CD4-positive, alpha-beta T cell (primary cell): ENCODE measurements around the gene TENT4B. TPM values are rescaled to one million over a fixed set of nuclear protein-coding genes. Genes with fewer than 3 reads are reported as not detected.

Experiments
- ATAC-seq: fragments of 200-7000 bp; cut with Tn5 transposase; one replicate; pipeline ENCODE4 v1.10.0; 2022; ENCODE audit warnings: mild to moderate bottlenecking; ENCODE audit not compliant: poor library complexity
- CTCF ChIA-PET: fragments of 350-600 bp; sonication (Branson Sonifier 250); formaldehyde crosslinking; loops from one replicate; lab custom pipeline; 2021; ENCODE audit warnings: antibody characterized with exemption, inconsistent platforms; lab: Charles Lee
- POLR2A ChIA-PET: fragments of 350-600 bp; sonication (Branson Sonifier 250); formaldehyde crosslinking; loops from one replicate; lab custom pipeline; 2021; ENCODE audit warnings: antibody characterized with exemption, inconsistent platforms; lab: Charles Lee
- DNase-seq, 14 experiments: peaks; one replicate each; pipeline ENCODE4 v3.0.0-alpha.2; 2013 to 2020; ENCODE audit warnings: mixed read lengths in 2 of 14
- H3K27ac ChIP-seq, 2 donors: one replicate each; pipeline versions ENCODE4 v1.5.1 to v1.7.0; 2013; ENCODE audit warnings: low read length in 2 of 2, low read depth in 1 of 2, mild to moderate bottlenecking in 1 of 2
- H3K27me3 ChIP-seq, 2 experiments: 1 replicate in 1 of 2; 2 replicates in 1 of 2; pipeline versions ENCODE4 v1.6.1 to v1.7.0; 2013; ENCODE audit warnings: low read length in 2 of 2, control low read depth in 1 of 2, mild to moderate bottlenecking in 1 of 2, moderate library complexity in 1 of 2; ENCODE audit not compliant: insufficient read depth in 2 of 2, control insufficient read depth in 1 of 2
- H3K36me3 ChIP-seq: one replicate; pipeline ENCODE4 v1.6.1; 2013; ENCODE audit warnings: low read length, control low read depth; ENCODE audit not compliant: insufficient read depth
- H3K4me1 ChIP-seq: one replicate; pipeline ENCODE4 v1.6.1; 2013; ENCODE audit warnings: low read length, control low read depth; ENCODE audit not compliant: insufficient read depth
- H3K4me3 ChIP-seq: one replicate; pipeline ENCODE4 v1.5.1; 2013; ENCODE audit warnings: mild to moderate bottlenecking, low read length, moderate library complexity
- H3K9me3 ChIP-seq, 2 experiments: 1 replicate in 1 of 2; 2 replicates in 1 of 2; pipeline versions ENCODE4 v1.6.1 to v1.7.0; 2013; ENCODE audit warnings: low read length in 2 of 2, mild to moderate bottlenecking in 2 of 2, control low read depth in 1 of 2, moderate library complexity in 1 of 2; ENCODE audit not compliant: control insufficient read depth in 1 of 2, insufficient read depth in 1 of 2
- H3K27ac Mint-ChIP-seq: one replicate; pipeline ENCODE4 v1.8.0; 2020; ENCODE audit warnings: mixed read lengths
- H3K27me3 Mint-ChIP-seq: one replicate; pipeline ENCODE4 v1.8.0; 2021; ENCODE audit warnings: mixed read lengths
- H3K36me3 Mint-ChIP-seq: one replicate; pipeline ENCODE4 v1.8.0; 2021; ENCODE audit warnings: low read depth, mixed read lengths
- H3K4me1 Mint-ChIP-seq: one replicate; pipeline ENCODE4 v1.8.0; 2021; ENCODE audit warnings: low read depth, mixed read lengths
- H3K4me3 Mint-ChIP-seq: one replicate; pipeline ENCODE4 v1.8.0; 2020; ENCODE audit warnings: mild to moderate bottlenecking, mixed read lengths
- H3K9me3 Mint-ChIP-seq: one replicate; pipeline ENCODE4 v1.8.0; 2020; ENCODE audit warnings: mixed read lengths
- intact Hi-C, 2 experiments: fragments of 100-400 bp; cut with DNase I in 1 of 2; cut with micrococcal nuclease in 1 of 2; formaldehyde crosslinking; loops; one replicate each; pipeline versions ENCODE4 v1.15.1 to v1.9.0; 2023 to 2025; cut with DNase I, micrococcal nuclease
- total RNA-seq, 174 experiments: library from RNA in 2 of 174; stranded (reverse) in 2 of 174; gene quantifications; one replicate each; pipeline ENCODE4 v1.2.3 and lab custom pipeline; 2021 to 2026
- TF ChIP-seq, protein P1 (sequence below): fragments of 200-600 bp; IDR thresholded peaks from one replicate; pipeline ENCODE4 v1.8.0; 2022; ENCODE audit warnings: antibody characterized with exemption, mild to moderate bottlenecking

Gene TENT4B
- total RNA-seq, 2 experiments from 2014 or later, result 32.9 to 35.0 TPM

- ChIA-PET POLR2A (no interaction called here), CTCF (no interaction called here)
- ATAC-seq (no peak), DNase-seq (no peak)
- H3K27ac ChIP-seq, result no peak overlapping the region
- no peaks in the 10 kb centered on the region for H3K9me3 ChIP-seq
- peaks cover 22% of the 10 kb centered on the region for H3K4me1 ChIP-seq
- H3K4me1 Mint-ChIP-seq, result peaks cover 79% of the 10 kb centered on the region
- H3K9me3 Mint-ChIP-seq, result no peaks in the 10 kb centered on the region
- no peaks in the 10 kb centered on the region for H3K27me3 ChIP-seq
- no peaks in the 10 kb centered on the region for H3K27me3 Mint-ChIP-seq
- H3K36me3 ChIP-seq, result no peaks in the 10 kb centered on the region
- no peak overlapping the region for H3K27ac Mint-ChIP-seq
- no peak overlapping the region for H3K4me3 ChIP-seq
- H3K36me3 Mint-ChIP-seq, result peaks cover 38% of the 10 kb centered on the region
- TF ChIP-seq, protein P1, sequence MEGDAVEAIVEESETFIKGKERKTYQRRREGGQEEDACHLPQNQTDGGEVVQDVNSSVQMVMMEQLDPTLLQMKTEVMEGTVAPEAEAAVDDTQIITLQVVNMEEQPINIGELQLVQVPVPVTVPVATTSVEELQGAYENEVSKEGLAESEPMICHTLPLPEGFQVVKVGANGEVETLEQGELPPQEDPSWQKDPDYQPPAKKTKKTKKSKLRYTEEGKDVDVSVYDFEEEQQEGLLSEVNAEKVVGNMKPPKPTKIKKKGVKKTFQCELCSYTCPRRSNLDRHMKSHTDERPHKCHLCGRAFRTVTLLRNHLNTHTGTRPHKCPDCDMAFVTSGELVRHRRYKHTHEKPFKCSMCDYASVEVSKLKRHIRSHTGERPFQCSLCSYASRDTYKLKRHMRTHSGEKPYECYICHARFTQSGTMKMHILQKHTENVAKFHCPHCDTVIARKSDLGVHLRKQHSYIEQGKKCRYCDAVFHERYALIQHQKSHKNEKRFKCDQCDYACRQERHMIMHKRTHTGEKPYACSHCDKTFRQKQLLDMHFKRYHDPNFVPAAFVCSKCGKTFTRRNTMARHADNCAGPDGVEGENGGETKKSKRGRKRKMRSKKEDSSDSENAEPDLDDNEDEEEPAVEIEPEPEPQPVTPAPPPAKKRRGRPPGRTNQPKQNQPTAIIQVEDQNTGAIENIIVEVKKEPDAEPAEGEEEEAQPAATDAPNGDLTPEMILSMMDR, result no peak
- no peak overlapping the region for H3K4me3 Mint-ChIP-seq
- intact Hi-C loops, result no loop called here
Measured at GRCh38 chr16:50173316-50173715, 20.2 kb downstream of the TENT4B start.

- intact Hi-C loops, result no loop called here
- ChIA-PET POLR2A (no interaction called here), CTCF (no interaction called here)
- H3K27ac Mint-ChIP-seq, result no peak overlapping the region
- H3K27me3 ChIP-seq, result no peaks in the 10 kb centered on the region
- H3K9me3 Mint-ChIP-seq, result no peaks in the 10 kb centered on the region
- no peak overlapping the region for H3K4me3 Mint-ChIP-seq
- H3K27ac ChIP-seq, result no peak overlapping the region
- no peak for DNase-seq
- TF ChIP-seq, protein P1, result no peak
- no peak overlapping the region for H3K4me3 ChIP-seq
- H3K36me3 Mint-ChIP-seq, result peaks cover 38% of the 10 kb centered on the region
- no peak for ATAC-seq
- no peaks in the 10 kb centered on the region for H3K9me3 ChIP-seq
- H3K27me3 Mint-ChIP-seq, result no peaks in the 10 kb centered on the region
- H3K36me3 ChIP-seq, result no peaks in the 10 kb centered on the region
- peaks cover 18% of the 10 kb centered on the region for H3K4me1 ChIP-seq
- peaks cover 72% of the 10 kb centered on the region for H3K4me1 Mint-ChIP-seq
Measured at GRCh38 chr16:50178491-50178941, 25.4 kb downstream of the TENT4B start.

DNA sequence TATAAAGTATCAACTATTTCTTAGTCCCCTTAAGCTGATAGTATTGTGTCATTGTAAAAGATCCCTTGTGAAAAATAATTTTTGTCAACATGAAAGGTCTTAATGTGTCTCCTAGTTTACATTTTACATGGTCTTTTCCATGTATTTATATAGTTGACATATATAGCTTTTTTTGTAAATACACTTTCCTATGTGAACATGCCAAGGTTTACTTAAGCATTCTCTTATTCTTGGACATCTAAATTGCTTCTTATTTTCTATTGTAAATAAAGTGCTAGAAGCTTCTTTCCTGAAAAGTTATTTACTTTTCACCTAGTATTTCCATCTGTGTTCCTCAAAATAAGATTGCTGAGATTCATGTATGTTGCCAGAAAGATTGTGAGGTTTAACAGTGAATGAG is 29.3 kb downstream of the TENT4B start:
- Mint-ChIP-seq H3K27me3 (no peaks in the 10 kb centered on the region), H3K36me3 (peaks cover 23% of the 10 kb centered on the region), H3K4me1 (peaks cover 73% of the 10 kb centered on the region), H3K27ac (no peak overlapping the region), H3K9me3 (no peaks in the 10 kb centered on the region), H3K4me3 (no peak overlapping the region)
- intact Hi-C loops, result no loop called here
- ChIA-PET POLR2A (interaction anchor here (1.0 kb wide), 1 partner anchor 30 kb away, joined by 3 read pairs; no protein-coding TSS in a partner anchor), CTCF (no interaction called here)
- Histone ChIP-seq H3K27me3 (no peaks in the 10 kb centered on the region), H3K9me3 (no peaks in the 10 kb centered on the region), H3K27ac (no peak overlapping the region), H3K4me1 (peaks cover 9% of the 10 kb centered on the region), H3K36me3 (no peaks in the 10 kb centered on the region), H3K4me3 (no peak overlapping the region)
- DNase-seq, result no peak
- no peak for ATAC-seq
- TF ChIP-seq, protein P1, result no peak
